ENCODE results near the gene SOHLH1.

GRCh38 chr9:135693265-135693664, 6.0 kb downstream of the SOHLH1 start:
- TF ChIP-seq, protein P1, sequence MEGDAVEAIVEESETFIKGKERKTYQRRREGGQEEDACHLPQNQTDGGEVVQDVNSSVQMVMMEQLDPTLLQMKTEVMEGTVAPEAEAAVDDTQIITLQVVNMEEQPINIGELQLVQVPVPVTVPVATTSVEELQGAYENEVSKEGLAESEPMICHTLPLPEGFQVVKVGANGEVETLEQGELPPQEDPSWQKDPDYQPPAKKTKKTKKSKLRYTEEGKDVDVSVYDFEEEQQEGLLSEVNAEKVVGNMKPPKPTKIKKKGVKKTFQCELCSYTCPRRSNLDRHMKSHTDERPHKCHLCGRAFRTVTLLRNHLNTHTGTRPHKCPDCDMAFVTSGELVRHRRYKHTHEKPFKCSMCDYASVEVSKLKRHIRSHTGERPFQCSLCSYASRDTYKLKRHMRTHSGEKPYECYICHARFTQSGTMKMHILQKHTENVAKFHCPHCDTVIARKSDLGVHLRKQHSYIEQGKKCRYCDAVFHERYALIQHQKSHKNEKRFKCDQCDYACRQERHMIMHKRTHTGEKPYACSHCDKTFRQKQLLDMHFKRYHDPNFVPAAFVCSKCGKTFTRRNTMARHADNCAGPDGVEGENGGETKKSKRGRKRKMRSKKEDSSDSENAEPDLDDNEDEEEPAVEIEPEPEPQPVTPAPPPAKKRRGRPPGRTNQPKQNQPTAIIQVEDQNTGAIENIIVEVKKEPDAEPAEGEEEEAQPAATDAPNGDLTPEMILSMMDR (IDR thresholded peaks at IDR 0.05), result no peak
- no peak for TF ChIP-seq POLR2AphosphoS5 (IDR thresholded peaks at IDR 0.05)
